Transverse colon (tissue), 4 donors: ENCODE results near the gene ARGLU1. TPM values are rescaled to one million over a fixed set of nuclear protein-coding genes. Genes with fewer than 3 reads are reported as not detected.

Experiments used
- DNase-seq: peaks from one replicate; pipeline ENCODE4 v3.0.0-alpha.2; 2019
- H3K27ac ChIP-seq, 4 donors: fragments of 200-600 bp; sonication (generic); 2 replicates each; pipeline ENCODE4 v1.5.1; 2016 to 2018; ENCODE audit warnings: inconsistent platforms in 4 of 4
- H3K27me3 ChIP-seq: fragments of 200-600 bp; sonication (generic); 2 replicates; pipeline ENCODE4 v1.5.1; 2017; ENCODE audit warnings: inconsistent platforms
- H3K36me3 ChIP-seq, 4 donors: fragments of 200-600 bp; sonication (generic); 2 replicates each; pipeline ENCODE4 v1.5.1; 2017 to 2019; ENCODE audit warnings: inconsistent platforms in 4 of 4
- H3K4me1 ChIP-seq, 4 donors: fragments of 200-600 bp; sonication (generic); 2 replicates each; pipeline ENCODE4 v1.5.1; 2017 to 2020; ENCODE audit warnings: inconsistent platforms in 4 of 4
- H3K4me3 ChIP-seq, 4 donors: fragments of 200-600 bp; sonication (generic); 1 replicate in 1 of 4; 2 replicates in 3 of 4; pipeline versions ENCODE4 v1.5.1 to v1.6.1; 2017 to 2019; ENCODE audit warnings: inconsistent platforms in 4 of 4
- H3K9me3 ChIP-seq, 2 donors: fragments of 200-600 bp; sonication (generic); 2 replicates each; pipeline ENCODE4 v1.5.1; 2017 to 2019; ENCODE audit warnings: inconsistent platforms in 2 of 2
- EP300 ChIP-seq: sonication (generic); formaldehyde crosslinking; IDR thresholded peaks from one replicate; pipeline ENCODE4 v1.6.1; 2017; ENCODE audit warnings: antibody characterized with exemption, low read depth
- POLR2A ChIP-seq: fragments of 450-650 bp; IDR thresholded peaks from one replicate; pipeline ENCODE4 v1.6.1; 2016; ENCODE audit warnings: antibody characterized with exemption, mild to moderate bottlenecking, moderate library complexity
- POLR2AphosphoS5 ChIP-seq, 3 donors: sonication (generic); formaldehyde crosslinking; IDR thresholded peaks; one replicate each; pipeline ENCODE4 v1.6.1; 2016; ENCODE audit warnings: antibody characterized with exemption in 3 of 3
- WGBS, 2 donors: methylation state at CpG; one replicate each; pipeline ENCODE4 v1.1.5; 2018; ENCODE audit warnings: low coverage in 1 of 2; 5-methylcytosine and 5-hydroxymethylcytosine counted together
- in situ Hi-C, 4 donors: fragments of 200-750 bp; cut with MboI; loops; one replicate each; pipeline versions ENCODE4 v1.15.0 to v1.15.1; 2017; ENCODE audit warnings: low sequenced_read_pairs in 3 of 4, low pct_ligation_motif_present in 1 of 4, low pct_unique_long_range_greater_than_20kb in 1 of 4
- intact Hi-C: fragments of 100-400 bp; cut with DNase I; formaldehyde crosslinking; loops from one replicate; pipeline ENCODE4 v1.15.1; 2023; ENCODE audit warnings: low total_unique reads
- total RNA-seq, 4 donors: library from RNA; depleted of rRNA; stranded (reverse); fragments of >200 nt; gene quantifications; one replicate each; pipeline ENCODE4 v1.1.0, GENCODE V29; 2016
- TF ChIP-seq, protein P1 (sequence below), 5 experiments: fragments of 200-600 bp in 3 of 5; fragments of 450-650 bp in 2 of 5; sonication (generic) in 3 of 5; IDR thresholded peaks; 1 replicate in 2 of 5; 2 replicates in 3 of 5; pipeline ENCODE4 v1.5.1; 2016 to 2017; ENCODE audit warnings: antibody characterized with exemption in 5 of 5, inconsistent platforms in 3 of 5, mild to moderate bottlenecking in 2 of 5, moderate library complexity in 1 of 5

Gene ARGLU1
- total RNA-seq, 4 donors from 2014 or later, result 106 to 155 (median 155) TPM

DNA sequence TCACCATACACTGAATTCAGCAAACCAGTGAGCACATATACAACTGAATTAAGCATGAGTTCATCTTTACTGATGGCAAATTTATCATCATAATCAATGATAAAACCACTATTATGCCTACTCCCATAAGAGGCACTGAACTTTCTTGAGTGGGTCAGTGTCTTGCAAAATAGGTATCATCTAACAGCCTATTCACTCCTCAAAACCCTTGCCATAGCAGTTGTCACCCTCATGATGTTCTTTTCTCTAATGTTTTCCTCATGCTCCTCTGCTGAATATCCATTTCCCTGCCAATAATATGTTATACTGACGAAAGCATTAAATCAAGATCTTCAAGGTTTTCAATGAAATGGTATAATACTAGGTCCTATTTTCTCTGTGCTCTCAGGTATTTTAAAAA is 5.6 kb downstream of the ARGLU1 start:
- no peak for TF ChIP-seq POLR2AphosphoS5 (IDR thresholded peaks at IDR 0.05)
- Histone ChIP-seq H3K27ac (peak overlapping the region in 1 of 4 donors; percentile 40), H3K4me1 (peaks cover 35 to 75% (median 52%) of the 10 kb centered on the region in 4 donors), H3K27me3 (no peaks in the 10 kb centered on the region), H3K36me3 (peaks cover 0 to 17% (median 0%) of the 10 kb centered on the region in 4 donors), H3K4me3 (no peak overlapping the region), H3K9me3 (no peaks in the 10 kb centered on the region)
- in situ Hi-C loops, result loop anchor here in 1 of 4 donors (25.0 kb wide), 1 partner anchor 350 kb away; no protein-coding TSS in a partner anchor
- WGBS, 2 donors, result 94 to 100% methylated on average over 1 of the region's 1 CpG
- intact Hi-C loops, result no loop called here
- DNase-seq, result no peak

DNA sequence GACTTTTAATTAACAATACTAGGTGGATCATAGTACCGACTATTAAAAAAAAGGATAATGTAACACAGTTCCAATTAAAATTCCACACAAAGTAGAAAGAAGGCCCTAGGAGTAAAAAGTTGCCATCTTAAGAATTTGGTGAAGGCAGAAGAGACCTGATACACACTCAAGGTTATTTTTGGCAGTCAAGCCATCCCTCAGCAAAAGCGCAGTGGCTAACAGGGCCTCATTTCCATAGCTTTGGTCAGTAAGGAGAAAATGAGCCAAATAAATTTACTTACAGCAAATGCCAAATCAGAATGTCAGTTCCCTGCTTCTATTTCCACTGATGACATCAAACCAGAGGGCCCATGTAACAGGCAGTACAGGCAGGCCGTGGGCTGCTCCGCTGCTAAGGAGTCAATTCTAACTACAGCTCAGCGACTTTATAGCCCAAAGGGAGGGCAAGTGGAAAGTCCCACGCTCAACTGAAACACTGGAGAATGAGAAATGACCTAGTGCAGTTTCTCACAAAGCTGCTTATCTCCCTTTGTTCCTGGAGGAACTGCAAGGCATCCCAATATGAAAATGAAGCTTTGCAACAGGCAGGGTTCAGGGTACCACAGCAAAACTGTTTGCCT is 6.3 kb downstream of the ARGLU1 start:
- H3K4me3 ChIP-seq, result no peak overlapping the region
- peaks cover 36 to 73% (median 51%) of the 10 kb centered on the region in 4 donors for H3K4me1 ChIP-seq
- in situ Hi-C loops, result loop anchor here in 1 of 4 donors (25.0 kb wide), 1 partner anchor 351 kb away; no protein-coding TSS in a partner anchor
- 45 to 52% methylated on average over 6 of the region's 6 CpGs for WGBS, 2 donors
- TF ChIP-seq POLR2AphosphoS5 (IDR thresholded peaks at IDR 0.05), result no peak
- TF ChIP-seq, protein P1, sequence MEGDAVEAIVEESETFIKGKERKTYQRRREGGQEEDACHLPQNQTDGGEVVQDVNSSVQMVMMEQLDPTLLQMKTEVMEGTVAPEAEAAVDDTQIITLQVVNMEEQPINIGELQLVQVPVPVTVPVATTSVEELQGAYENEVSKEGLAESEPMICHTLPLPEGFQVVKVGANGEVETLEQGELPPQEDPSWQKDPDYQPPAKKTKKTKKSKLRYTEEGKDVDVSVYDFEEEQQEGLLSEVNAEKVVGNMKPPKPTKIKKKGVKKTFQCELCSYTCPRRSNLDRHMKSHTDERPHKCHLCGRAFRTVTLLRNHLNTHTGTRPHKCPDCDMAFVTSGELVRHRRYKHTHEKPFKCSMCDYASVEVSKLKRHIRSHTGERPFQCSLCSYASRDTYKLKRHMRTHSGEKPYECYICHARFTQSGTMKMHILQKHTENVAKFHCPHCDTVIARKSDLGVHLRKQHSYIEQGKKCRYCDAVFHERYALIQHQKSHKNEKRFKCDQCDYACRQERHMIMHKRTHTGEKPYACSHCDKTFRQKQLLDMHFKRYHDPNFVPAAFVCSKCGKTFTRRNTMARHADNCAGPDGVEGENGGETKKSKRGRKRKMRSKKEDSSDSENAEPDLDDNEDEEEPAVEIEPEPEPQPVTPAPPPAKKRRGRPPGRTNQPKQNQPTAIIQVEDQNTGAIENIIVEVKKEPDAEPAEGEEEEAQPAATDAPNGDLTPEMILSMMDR (IDR thresholded peaks at IDR 0.05), result no peak
- H3K27ac ChIP-seq, result peak overlapping the region in 1 of 4 donors; percentile 40
- H3K27me3 ChIP-seq, result no peaks in the 10 kb centered on the region
- no peak for DNase-seq
- no peaks in the 10 kb centered on the region for H3K9me3 ChIP-seq
- peaks cover 0 to 24% (median 2%) of the 10 kb centered on the region in 4 donors for H3K36me3 ChIP-seq
- intact Hi-C loops, result no loop called here

DNA sequence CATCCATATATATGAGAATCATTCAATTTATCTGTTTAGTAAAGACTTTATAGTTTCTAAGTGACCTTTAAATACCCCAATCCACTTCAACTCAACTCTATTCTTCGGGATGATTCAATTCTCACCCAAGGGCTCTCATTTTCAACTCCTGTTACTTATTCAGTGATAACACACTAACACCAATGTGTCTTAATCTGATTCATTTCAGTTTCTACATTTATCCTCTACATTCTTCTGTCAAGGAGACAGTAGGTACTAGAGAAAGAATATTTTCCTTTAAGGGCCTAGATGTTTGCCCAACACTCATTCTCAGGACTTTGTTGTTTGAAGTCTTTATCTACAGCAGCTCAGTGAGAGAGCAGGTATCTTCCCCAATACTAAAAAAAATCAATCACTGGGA is 7.1 kb downstream of the ARGLU1 start:
- WGBS, 2 donors, result 33 to 51% methylated on average over 1 of the region's 1 CpG
- DNase-seq, result no peak
- H3K9me3 ChIP-seq, result no peaks in the 10 kb centered on the region
- no peak overlapping the region for H3K27ac ChIP-seq
- intact Hi-C loops (no loop called here), in situ Hi-C loops (loop anchor here in 1 of 4 donors (25.0 kb wide), 1 partner anchor 351 kb away; no protein-coding TSS in a partner anchor)
- H3K4me1 ChIP-seq, result peaks cover 29 to 65% (median 42%) of the 10 kb centered on the region in 4 donors
- H3K36me3 ChIP-seq, result peaks cover 0 to 32% (median 7%) of the 10 kb centered on the region in 4 donors
- H3K4me3 ChIP-seq, result no peak overlapping the region
- H3K27me3 ChIP-seq, result no peaks in the 10 kb centered on the region
- TF ChIP-seq POLR2AphosphoS5 (IDR thresholded peaks at IDR 0.05) (no peak), POLR2A (no peak)
- TF ChIP-seq, protein P1 (IDR thresholded peaks at IDR 0.05), result no peak

DNA sequence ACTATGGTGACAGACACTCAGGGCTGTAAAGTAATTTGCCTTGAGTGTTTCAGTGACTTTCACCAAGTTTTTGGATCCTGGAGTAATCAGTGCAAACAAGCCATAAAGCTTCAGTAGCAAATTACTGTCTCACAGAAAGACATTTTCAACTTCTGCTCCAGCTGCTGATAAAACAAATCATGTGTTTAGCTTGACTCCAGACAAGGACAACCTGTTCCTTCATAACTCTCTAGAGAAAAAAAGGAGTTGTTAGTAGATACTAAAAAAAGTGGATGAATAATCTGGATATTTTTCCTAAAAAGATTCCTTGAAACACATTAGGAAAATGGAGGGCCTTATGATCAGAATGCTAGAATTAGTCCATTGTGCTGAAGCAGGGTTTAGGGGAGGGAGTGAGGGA is 9.4 kb downstream of the ARGLU1 start:
- peaks cover 0 to 53% (median 18%) of the 10 kb centered on the region in 4 donors for H3K36me3 ChIP-seq
- TF ChIP-seq, protein P1 (IDR thresholded peaks at IDR 0.05), result no peak
- TF ChIP-seq POLR2A, result no peak
- TF ChIP-seq POLR2AphosphoS5 (IDR thresholded peaks at IDR 0.05), result no peak
- no peak for TF ChIP-seq EP300
- H3K9me3 ChIP-seq, result no peaks in the 10 kb centered on the region
- H3K27ac ChIP-seq, result no peak overlapping the region
- no peak for DNase-seq
- in situ Hi-C loops, result loop anchor here in 1 of 4 donors (25.0 kb wide), 1 partner anchor 354 kb away; no protein-coding TSS in a partner anchor
- peaks cover 6 to 42% (median 25%) of the 10 kb centered on the region in 4 donors for H3K4me1 ChIP-seq
- no peaks in the 10 kb centered on the region for H3K27me3 ChIP-seq
- no peak overlapping the region for H3K4me3 ChIP-seq
- intact Hi-C loops, result no loop called here
